Fibroblast of pulmonary artery (primary cell): ENCODE results near the gene FFAR3.
A peak's percentile ranks its signal among the peaks of the same experiment; 100 is the strongest.

ENCODE experiments used
- DNase-seq: peaks from one replicate; pipeline ENCODE4 v3.0.0-alpha.2; 2010; ENCODE audit warnings: low read depth
- H3K4me3 ChIP-seq: replicated peaks from 2 replicates; pipeline ENCODE4 v1.5.1; 2011; ENCODE audit warnings: low read depth, mild to moderate bottlenecking, control low read depth, low read length, moderate library complexity
- TF ChIP-seq, protein P1 (sequence below): IDR thresholded peaks from 2 replicates; pipeline ENCODE4 v1.5.1; 2011; ENCODE audit warnings: mild to moderate bottlenecking, control low read depth, low read length, inconsistent platforms; ENCODE audit errors: missing control alignments

FFAR3 gene

GRCh38 chr19:35318679-35319448 is 39.4 kb upstream of the FFAR3 start:
- peak; percentile 76 for DNase-seq
- H3K4me3 ChIP-seq = no peak overlapping the region
- TF ChIP-seq, protein P1, sequence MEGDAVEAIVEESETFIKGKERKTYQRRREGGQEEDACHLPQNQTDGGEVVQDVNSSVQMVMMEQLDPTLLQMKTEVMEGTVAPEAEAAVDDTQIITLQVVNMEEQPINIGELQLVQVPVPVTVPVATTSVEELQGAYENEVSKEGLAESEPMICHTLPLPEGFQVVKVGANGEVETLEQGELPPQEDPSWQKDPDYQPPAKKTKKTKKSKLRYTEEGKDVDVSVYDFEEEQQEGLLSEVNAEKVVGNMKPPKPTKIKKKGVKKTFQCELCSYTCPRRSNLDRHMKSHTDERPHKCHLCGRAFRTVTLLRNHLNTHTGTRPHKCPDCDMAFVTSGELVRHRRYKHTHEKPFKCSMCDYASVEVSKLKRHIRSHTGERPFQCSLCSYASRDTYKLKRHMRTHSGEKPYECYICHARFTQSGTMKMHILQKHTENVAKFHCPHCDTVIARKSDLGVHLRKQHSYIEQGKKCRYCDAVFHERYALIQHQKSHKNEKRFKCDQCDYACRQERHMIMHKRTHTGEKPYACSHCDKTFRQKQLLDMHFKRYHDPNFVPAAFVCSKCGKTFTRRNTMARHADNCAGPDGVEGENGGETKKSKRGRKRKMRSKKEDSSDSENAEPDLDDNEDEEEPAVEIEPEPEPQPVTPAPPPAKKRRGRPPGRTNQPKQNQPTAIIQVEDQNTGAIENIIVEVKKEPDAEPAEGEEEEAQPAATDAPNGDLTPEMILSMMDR = no peak

- no peak for DNase-seq
- H3K4me3 ChIP-seq = no peak overlapping the region
- TF ChIP-seq, protein P1 = no peak
Measured at GRCh38 chr19:35320065-35320713, 38.1 kb upstream of the FFAR3 start.

- H3K4me3 ChIP-seq = no peak overlapping the region
- TF ChIP-seq, protein P1 = no peak
- DNase-seq = no peak
Measured at GRCh38 chr19:35321291-35321690, 37.0 kb upstream of the FFAR3 start.

- TF ChIP-seq, protein P1 = no peak
- no peak overlapping the region for H3K4me3 ChIP-seq
- no peak for DNase-seq
Measured at GRCh38 chr19:35322014-35322413, 36.2 kb upstream of the FFAR3 start.

DNA sequence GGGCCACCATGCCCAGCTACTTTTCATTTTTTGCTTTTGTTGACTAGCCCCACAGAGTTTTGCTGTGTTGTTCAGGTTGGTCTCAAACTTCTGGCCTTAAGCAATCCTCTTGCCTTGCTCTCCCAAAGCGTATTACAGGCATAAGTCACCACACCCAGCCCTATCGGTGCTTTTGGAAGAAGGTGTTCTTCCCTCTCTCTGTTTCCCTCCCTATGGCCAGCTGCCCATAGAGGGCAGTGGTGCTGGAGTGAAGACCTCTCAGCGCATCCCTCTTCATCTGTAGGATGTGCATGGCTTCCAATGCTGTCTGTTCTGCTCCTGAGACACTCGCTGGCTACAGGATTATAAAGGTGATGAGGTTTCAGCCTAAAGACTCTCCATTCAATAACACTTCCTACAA is 30.6 kb upstream of the FFAR3 start:
- TF ChIP-seq, protein P1 = peak; percentile 26
- no peak overlapping the region for H3K4me3 ChIP-seq
- DNase-seq = no peak

GRCh38 chr19:35328851-35329285 is 29.4 kb upstream of the FFAR3 start, which contains the start of gene CD22:
TSS of gene CD22 (plus strand) at chr19:35329187. CDS start at chr19:35332041, 2,854 bp downstream.
- H3K4me3 ChIP-seq = no peak within 1 kb of the TSS
- TF ChIP-seq, protein P1 = no peak
- no peak for DNase-seq

DNA sequence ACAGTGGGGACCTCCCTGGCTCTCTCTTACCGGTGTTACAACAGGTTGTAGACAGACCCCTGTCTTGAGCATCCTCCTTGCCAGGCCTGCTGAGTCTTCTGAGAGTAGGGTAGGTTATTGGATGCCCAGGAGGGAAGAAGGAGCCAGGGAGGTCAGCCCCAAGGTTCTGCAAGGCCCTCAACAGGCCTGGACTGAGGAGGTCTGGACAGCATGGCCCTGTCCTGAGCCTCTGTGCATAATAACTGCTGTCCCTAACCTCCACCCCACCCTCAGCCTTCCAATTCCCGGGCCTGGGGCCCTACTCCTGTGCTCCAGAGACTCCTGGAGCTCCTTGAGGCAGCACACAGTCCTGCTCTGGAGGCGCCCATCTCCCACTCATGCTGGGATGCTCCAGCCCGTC is 28.9 kb upstream of the FFAR3 start:
- TF ChIP-seq, protein P1 = no peak
- no peak for DNase-seq
- H3K4me3 ChIP-seq = no peak overlapping the region
